Lower leg skin (tissue), 3 donors: Measurements from ENCODE around the gene ENTPD1.

Source experiments
- POLR2A ChIP-seq, 2 donors: fragments of 450-650 bp; IDR thresholded peaks; one replicate each; pipeline ENCODE4 v1.6.1; 2016 to 2017; ENCODE audit warnings: antibody characterized with exemption in 2 of 2, mild to moderate bottlenecking in 1 of 2, moderate library complexity in 1 of 2
- TF ChIP-seq, protein P1 (sequence below), 3 donors: fragments of 450-650 bp; IDR thresholded peaks; one replicate each; pipeline ENCODE4 v1.5.1; 2016; ENCODE audit warnings: antibody characterized with exemption in 3 of 3, mild to moderate bottlenecking in 3 of 3, moderate library complexity in 2 of 3

DNA sequence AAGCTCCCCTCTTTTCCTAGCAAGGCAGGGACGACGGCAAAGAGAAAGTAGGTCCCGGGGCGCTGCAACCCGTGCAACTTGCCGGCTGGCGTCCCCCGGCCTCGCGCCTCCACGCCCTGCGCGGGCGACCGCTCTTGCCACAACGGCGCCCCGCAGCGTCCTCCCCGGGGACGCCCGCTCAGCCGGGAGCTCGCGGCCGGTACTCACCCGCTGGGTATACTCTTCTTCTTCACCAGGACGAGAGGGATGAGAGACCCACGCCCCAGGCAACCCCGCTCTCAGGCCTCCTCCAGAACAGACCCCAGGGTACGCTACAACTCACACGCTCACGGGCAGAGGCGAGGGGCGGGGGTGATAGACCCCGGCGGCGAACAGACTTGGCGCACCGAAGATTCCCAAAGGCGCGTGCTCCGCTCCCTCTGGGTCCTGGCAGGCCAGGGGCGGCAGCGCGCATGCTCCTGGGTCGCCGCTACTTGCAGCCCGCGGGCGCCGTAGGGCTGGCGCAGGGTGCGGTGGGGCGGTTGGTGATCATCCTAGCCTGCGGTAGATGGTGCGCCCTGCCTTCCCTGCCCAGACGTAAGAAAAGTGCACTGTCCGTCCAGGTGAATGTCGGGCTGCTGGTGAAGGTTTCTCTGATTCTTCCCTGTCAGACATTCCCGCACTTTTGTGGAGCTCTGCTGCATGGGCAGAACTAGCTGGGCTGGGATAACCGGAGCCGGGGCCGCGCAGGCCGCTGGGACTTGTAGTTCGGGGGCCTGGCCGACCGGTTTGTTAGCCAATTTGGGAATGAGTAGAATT lies 151.7 kb downstream of the ENTPD1 start, which contains the start of gene CC2D2B:
- TF ChIP-seq POLR2A (IDR thresholded peaks at IDR 0.05): no peak
- TF ChIP-seq, protein P1, sequence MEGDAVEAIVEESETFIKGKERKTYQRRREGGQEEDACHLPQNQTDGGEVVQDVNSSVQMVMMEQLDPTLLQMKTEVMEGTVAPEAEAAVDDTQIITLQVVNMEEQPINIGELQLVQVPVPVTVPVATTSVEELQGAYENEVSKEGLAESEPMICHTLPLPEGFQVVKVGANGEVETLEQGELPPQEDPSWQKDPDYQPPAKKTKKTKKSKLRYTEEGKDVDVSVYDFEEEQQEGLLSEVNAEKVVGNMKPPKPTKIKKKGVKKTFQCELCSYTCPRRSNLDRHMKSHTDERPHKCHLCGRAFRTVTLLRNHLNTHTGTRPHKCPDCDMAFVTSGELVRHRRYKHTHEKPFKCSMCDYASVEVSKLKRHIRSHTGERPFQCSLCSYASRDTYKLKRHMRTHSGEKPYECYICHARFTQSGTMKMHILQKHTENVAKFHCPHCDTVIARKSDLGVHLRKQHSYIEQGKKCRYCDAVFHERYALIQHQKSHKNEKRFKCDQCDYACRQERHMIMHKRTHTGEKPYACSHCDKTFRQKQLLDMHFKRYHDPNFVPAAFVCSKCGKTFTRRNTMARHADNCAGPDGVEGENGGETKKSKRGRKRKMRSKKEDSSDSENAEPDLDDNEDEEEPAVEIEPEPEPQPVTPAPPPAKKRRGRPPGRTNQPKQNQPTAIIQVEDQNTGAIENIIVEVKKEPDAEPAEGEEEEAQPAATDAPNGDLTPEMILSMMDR (IDR thresholded peaks at IDR 0.05): no peak
